ENCODE data around the gene SERPINA6.

GRCh38 chr14:94343238-94344005 lies 20.3 kb upstream of the SERPINA6 start:
- TF ChIP-seq CTCF (IDR thresholded peaks at IDR 0.05) = no peak
- TF ChIP-seq REST (IDR thresholded peaks at IDR 0.05; ENCODE audit: insufficient read depth in 1 of 2, low read depth in 2 of 2, low read length in 1 of 2) = no peak
